Transverse colon (tissue), 4 donors: ENCODE measurements around the gene NEK9.
A peak's percentile ranks its signal among the peaks of the same experiment; 100 is the strongest.

Experiments
- CTCF ChIP-seq, 5 experiments: fragments of 200-600 bp in 3 of 5; fragments of 450-650 bp in 2 of 5; sonication (generic) in 3 of 5; IDR thresholded peaks; 1 replicate in 2 of 5; 2 replicates in 3 of 5; pipeline ENCODE4 v1.5.1; 2016 to 2017; ENCODE audit warnings: antibody characterized with exemption in 5 of 5, inconsistent platforms in 3 of 5, mild to moderate bottlenecking in 2 of 5, moderate library complexity in 1 of 5
- EP300 ChIP-seq: sonication (generic); formaldehyde crosslinking; IDR thresholded peaks from one replicate; pipeline ENCODE4 v1.6.1; 2017; ENCODE audit warnings: antibody characterized with exemption, low read depth
- POLR2A ChIP-seq: fragments of 450-650 bp; IDR thresholded peaks from one replicate; pipeline ENCODE4 v1.6.1; 2016; ENCODE audit warnings: antibody characterized with exemption, mild to moderate bottlenecking, moderate library complexity
- POLR2AphosphoS5 ChIP-seq, 3 donors: sonication (generic); formaldehyde crosslinking; IDR thresholded peaks; one replicate each; pipeline ENCODE4 v1.6.1; 2016; ENCODE audit warnings: antibody characterized with exemption in 3 of 3

DNA sequence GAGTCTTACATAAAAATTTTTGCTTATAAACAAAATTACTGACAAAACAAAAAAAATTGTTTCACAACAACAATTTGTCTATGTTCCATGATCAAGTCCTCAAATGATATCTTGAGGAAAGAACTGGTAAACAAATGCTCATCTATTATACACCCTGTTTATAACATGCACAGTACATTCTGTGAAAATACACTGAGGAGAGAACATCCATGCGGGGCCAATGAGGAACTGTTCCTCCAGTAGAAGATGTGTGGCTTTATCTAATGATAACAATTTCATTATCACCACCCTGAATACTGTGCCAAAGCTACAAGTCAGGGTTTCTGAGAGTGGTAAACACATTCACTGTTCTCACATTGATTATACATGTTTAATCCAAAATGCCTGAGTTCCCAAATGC lies 86.3 kb downstream of the NEK9 start:
- no peak for TF ChIP-seq CTCF (IDR thresholded peaks at IDR 0.05)
- no peak for TF ChIP-seq POLR2A
- TF ChIP-seq EP300, result peak; percentile 11
- TF ChIP-seq POLR2AphosphoS5 (IDR thresholded peaks at IDR 0.05), result peak in 2 of 3 donors; percentile 28 to 34
